H1 (cell line): ENCODE data around the gene MIOX. TPM values are rescaled to one million over a fixed set of nuclear protein-coding genes. Genes with fewer than 3 reads are reported as not detected.

Source experiments
- CTCF ChIA-PET: fragments of 300-600 bp; sonication (Branson Sonifier 250); formaldehyde crosslinking; loops from one replicate; lab custom pipeline; 2021; ENCODE audit not compliant: partially characterized antibody; lab: Charles Lee
- POLR2A ChIA-PET: fragments of 300-600 bp; sonication (Branson Sonifier 250); formaldehyde crosslinking; loops from one replicate; lab custom pipeline; 2021; ENCODE audit warnings: inconsistent platforms; ENCODE audit not compliant: partially characterized antibody; lab: Charles Lee
- DNase-seq, 2 experiments: peaks; one replicate each; pipeline versions ENCODE4 v3.0.0 to v3.0.0-alpha.2; 2010 to 2022; ENCODE audit warnings: low spot score in 2 of 2, low read depth in 1 of 2, mixed read lengths in 1 of 2
- FAIRE-seq: peaks from 2 replicates; lab custom pipeline; 2011; peaks lifted over from hg19 to GRCh38; lab: Jason Lieb, UNC
- H2AFZ ChIP-seq: 2 replicates; pipeline ENCODE4 v1.8.1; 2012; ENCODE audit warnings: low read length, inconsistent platforms
- H2AK5ac ChIP-seq: 2 replicates; pipeline ENCODE4 v1.6.1; 2013; ENCODE audit warnings: low read depth, low read length
- H2BK120ac ChIP-seq: replicated peaks from 2 replicates; pipeline ENCODE3; 2013; ENCODE audit warnings: low read depth, low read length, inconsistent platforms
- H2BK12ac ChIP-seq: 2 replicates; pipeline ENCODE4 v1.6.1; 2013; ENCODE audit warnings: low read depth, low read length
- H2BK15ac ChIP-seq: 2 replicates; pipeline ENCODE4 v1.6.1; 2013; ENCODE audit warnings: low read length
- H2BK20ac ChIP-seq: 2 replicates; pipeline ENCODE4 v1.6.1; 2013; ENCODE audit warnings: low read length
- H2BK5ac ChIP-seq: 2 replicates; pipeline ENCODE4 v1.6.1; 2013; ENCODE audit warnings: low read depth, low read length
- H3K14ac ChIP-seq: 2 replicates; pipeline ENCODE4 v1.6.1; 2013; ENCODE audit warnings: inconsistent platforms; ENCODE audit not compliant: insufficient read length
- H3K18ac ChIP-seq: 2 replicates; pipeline ENCODE4 v1.6.1; 2013; ENCODE audit warnings: low read length; ENCODE audit errors: extremely low read depth
- H3K23ac ChIP-seq: 2 replicates; pipeline ENCODE4 v1.6.1; 2013; ENCODE audit warnings: inconsistent platforms; ENCODE audit not compliant: insufficient read length
- H3K23me2 ChIP-seq: 2 replicates; pipeline ENCODE4 v1.6.1; 2013; ENCODE audit warnings: low read depth, low read length
- H3K27ac ChIP-seq: 2 replicates; pipeline ENCODE4 v1.6.1; 2011; ENCODE audit warnings: low read depth, low read length, inconsistent platforms
- H3K27me3 ChIP-seq, 4 experiments: replicated peaks in 1 of 4; 1 replicate in 1 of 4; 2 replicates in 3 of 4; pipeline versions ENCODE4 v1.6.1 to v1.8.1; 2011 to 2013; ENCODE audit warnings: low read length in 3 of 4, mild to moderate bottlenecking in 3 of 4, inconsistent platforms in 2 of 4, mixed read lengths in 2 of 4, moderate library complexity in 1 of 4; ENCODE audit not compliant: control insufficient read depth in 3 of 4, insufficient read depth in 3 of 4; ENCODE audit errors: extremely low read depth in 1 of 4
- H3K36me3 ChIP-seq, 4 experiments: 2 replicates each; pipeline versions ENCODE4 v1.6.1 to v1.8.1; 2011 to 2013; ENCODE audit warnings: mild to moderate bottlenecking in 4 of 4, low read length in 3 of 4, moderate library complexity in 2 of 4, control low read depth in 1 of 4, inconsistent platforms in 1 of 4; ENCODE audit not compliant: insufficient read depth in 4 of 4, control insufficient read depth in 2 of 4
- H3K4ac ChIP-seq: replicated peaks from 2 replicates; pipeline ENCODE3; 2013; ENCODE audit warnings: low read length, low read depth, mixed read lengths, inconsistent platforms; ENCODE audit not compliant: insufficient read length
- H3K4me1 ChIP-seq, 4 experiments: replicated peaks in 1 of 4; 1 replicate in 1 of 4; 2 replicates in 3 of 4; pipeline versions ENCODE4 v1.6.1 to v1.8.1; 2011 to 2013; ENCODE audit warnings: low read length in 3 of 4, inconsistent platforms in 2 of 4, mixed read lengths in 1 of 4; ENCODE audit not compliant: insufficient read depth in 4 of 4, control insufficient read depth in 3 of 4
- H3K4me2 ChIP-seq, 2 experiments: 2 replicates each; pipeline versions ENCODE4 v1.6.1 to v1.8.1; 2011 to 2013; ENCODE audit warnings: low read depth in 2 of 2, low read length in 2 of 2, control low read depth in 1 of 2, inconsistent platforms in 1 of 2, mild to moderate bottlenecking in 1 of 2; ENCODE audit not compliant: insufficient read depth in 1 of 2
- H3K4me3 ChIP-seq, 4 experiments: fragments of 200-600, 300-600 bp in 1 of 4; sonication (generic), shearing (Covaris generic), sonication (Bioruptor Twin) in 1 of 4; 2 replicates each; pipeline versions ENCODE4 v1.5.1 to v1.8.1; 2011 to 2016; ENCODE audit warnings: low read length in 4 of 4, low read depth in 3 of 4, control low read depth in 2 of 4, inconsistent platforms in 2 of 4, mild to moderate bottlenecking in 2 of 4, mixed read lengths in 1 of 4, moderate library complexity in 1 of 4; ENCODE audit not compliant: insufficient read depth in 2 of 4; ENCODE audit errors: extremely low read depth in 1 of 4
- H3K56ac ChIP-seq: replicated peaks from 2 replicates; pipeline ENCODE3; 2013; ENCODE audit warnings: low read depth, mild to moderate bottlenecking, mixed read lengths, low read length, inconsistent platforms; ENCODE audit not compliant: insufficient read length
- H3K79me1 ChIP-seq: 2 replicates; pipeline ENCODE4 v1.6.1; 2013; ENCODE audit warnings: low read depth, low read length, control low read depth
- H3K79me2 ChIP-seq, 2 experiments: 2 replicates each; pipeline versions ENCODE4 v1.6.1 to v1.8.1; 2012 to 2013; ENCODE audit warnings: low read length in 2 of 2, mild to moderate bottlenecking in 2 of 2, inconsistent platforms in 1 of 2; ENCODE audit not compliant: insufficient read depth in 2 of 2, control insufficient read depth in 1 of 2
- H3K9ac ChIP-seq, 4 experiments: replicated peaks in 1 of 4; 1 replicate in 1 of 4; 2 replicates in 3 of 4; pipeline versions ENCODE4 v1.6.1 to v1.8.1; 2011 to 2013; ENCODE audit warnings: low read depth in 3 of 4, low read length in 3 of 4, control low read depth in 2 of 4, mild to moderate bottlenecking in 2 of 4, moderate library complexity in 2 of 4, inconsistent platforms in 1 of 4; ENCODE audit errors: extremely low read depth in 1 of 4
- H3K9me3 ChIP-seq, 2 experiments: 2 replicates each; pipeline versions ENCODE4 v1.6.1 to v1.8.1; 2012 to 2013; ENCODE audit warnings: mild to moderate bottlenecking in 2 of 2, moderate library complexity in 2 of 2, control low read depth in 1 of 2, inconsistent platforms in 1 of 2, low read depth in 1 of 2, low read length in 1 of 2, mixed read lengths in 1 of 2; ENCODE audit not compliant: insufficient read depth in 2 of 2
- H4K20me1 ChIP-seq, 2 experiments: replicated peaks in 1 of 2; 2 replicates each; pipeline versions ENCODE3 to v1.8.1; 2011 to 2013; ENCODE audit warnings: inconsistent platforms in 2 of 2, low read length in 2 of 2, mild to moderate bottlenecking in 1 of 2; ENCODE audit not compliant: insufficient read depth in 2 of 2, control insufficient read depth in 1 of 2
- H4K5ac ChIP-seq: 2 replicates; pipeline ENCODE4 v1.6.1; 2013; ENCODE audit warnings: low read length, low read depth, mixed read lengths, inconsistent platforms; ENCODE audit not compliant: insufficient read length
- H4K8ac ChIP-seq: 2 replicates; pipeline ENCODE4 v1.8.0; 2013; ENCODE audit warnings: mild to moderate bottlenecking, moderate library complexity, low read length, inconsistent platforms; ENCODE audit not compliant: insufficient read depth; ENCODE audit errors: extremely low read depth
- H4K91ac ChIP-seq: replicated peaks from 2 replicates; pipeline ENCODE3; 2013; ENCODE audit warnings: low read length, mixed read lengths, inconsistent platforms; ENCODE audit not compliant: insufficient read length
- POLR2AphosphoS5 ChIP-seq: IDR thresholded peaks from 2 replicates; pipeline ENCODE4 v1.6.1; 2011; ENCODE audit warnings: low read depth, low read length
- SUZ12 ChIP-seq: fragments of 200-600 bp; sonication (generic); IDR thresholded peaks from 2 replicates; pipeline ENCODE4 v1.6.1; 2012; ENCODE audit warnings: mild to moderate bottlenecking, inconsistent platforms, low read length, moderate library complexity, mixed read lengths
- WGBS, 2 experiments: shearing (Covaris generic) in 1 of 2; methylation state at CpG; one replicate each; pipeline versions ENCODE4 v1.1.6 to v1.1.7; 2013 to 2015; ENCODE audit warnings: low lambda C conversion rate in 2 of 2, mixed read lengths in 2 of 2, inconsistent platforms in 1 of 2, low coverage in 1 of 2, missing lambda C conversion rate in 1 of 2; ENCODE audit not compliant: insufficient replicate concordance in 2 of 2, insufficient coverage in 1 of 2, insufficient read length in 1 of 2; ENCODE audit errors: extremely low coverage in 1 of 2, missing lambda C conversion rate in 1 of 2; 5-methylcytosine and 5-hydroxymethylcytosine counted together
- polyA plus RNA-seq, 7 experiments: library from polyadenylated mRNA; depleted of rRNA in 3 of 7; stranded (reverse) in 5 of 7; unstranded in 2 of 7; fragments of >200 nt in 5 of 7; fragments of 200-250 nt in 2 of 7; gene quantifications; 1 replicate in 5 of 7; 2 replicates in 1 of 7; 4 replicates in 1 of 7; pipeline versions ENCODE4 v1.2.1 to v1.2.3, GENCODE V29; 2011 to 2013; ENCODE audit warnings: missing spikeins in 2 of 7, mixed read lengths in 2 of 7
- total RNA-seq: library from RNA; stranded (reverse); fragmentation: NEBNext Ultra II Directional; extraction: Animal tissue kit (Norgen Biotek cat#: 25700); gene quantifications from 2 replicates; pipeline ENCODE4 v1.2.1, GENCODE V29; 2021

Gene MIOX
- total and polyA plus RNA-seq, 2 of the 8 experiments (the other 6 are each of a cell fraction or from before 2014, with no cell fraction given): 0.30 to 0.32 TPM

GRCh38 chr22:50445880-50446707, 40.6 kb upstream of the MIOX start:
- no peaks in the 10 kb centered on the region for H3K23me2 ChIP-seq
- peaks cover 4 to 16% (median 11%) of the 10 kb centered on the region in 4 experiments; a peak in 6 of 8 replicates for H3K36me3 ChIP-seq
- H3K27me3 ChIP-seq: no peaks in the 10 kb centered on the region
- H2AK5ac ChIP-seq: no peak overlapping the region
- no peak overlapping the region for H4K91ac ChIP-seq
- H3K4me1 ChIP-seq: peaks cover 0 to 9% (median 4%) of the 10 kb centered on the region in 4 experiments; a peak in 5 of 7 replicates
- H4K5ac ChIP-seq: no peak overlapping the region
- H3K79me2 ChIP-seq: no peaks in the 10 kb centered on the region
- CTCF ChIA-PET: interaction anchor here (0.6 kb wide), 1 partner anchor 46 kb away, joined by 3 read pairs; no protein-coding TSS in a partner anchor
- H3K23ac ChIP-seq: no peak overlapping the region
- H2BK5ac ChIP-seq: no peak overlapping the region
- H2BK20ac ChIP-seq: no peak overlapping the region
- no peak overlapping the region for H3K27ac ChIP-seq
- WGBS, 2 experiments: 86% methylated on average over 15 of the region's 17 CpGs; no CpG with 5 or more reads in 1 of the 2 experiments
- POLR2A ChIA-PET: interaction anchor here (0.9 to 1.7 kb wide), 3 partner anchors 21 to 254 kb away, joined by 3 to 4 read pairs (median 3); no protein-coding TSS in a partner anchor
- FAIRE-seq (no peak), DNase-seq (no peak)
- H2BK12ac ChIP-seq: no peak overlapping the region
- peak; percentile 31; the same call in 1 of the 2 replicates for TF ChIP-seq POLR2AphosphoS5
- no peak for TF ChIP-seq SUZ12
- H2BK15ac ChIP-seq: no peak overlapping the region
- H3K56ac ChIP-seq: no peak overlapping the region
- H3K79me1 ChIP-seq: no peaks in the 10 kb centered on the region
- H3K9ac ChIP-seq: no peak overlapping the region
- no peak overlapping the region for H3K4me3 ChIP-seq
- H2AFZ ChIP-seq: no peak overlapping the region
- no peak overlapping the region for H2BK120ac ChIP-seq
- H3K14ac ChIP-seq: no peak overlapping the region
- peak overlapping the region; percentile 25; the same call in 1 of the 2 replicates for H4K8ac ChIP-seq
- peaks cover 20 to 23% of the 10 kb centered on the region in 2 experiments for H4K20me1 ChIP-seq
- H3K4me2 ChIP-seq: no peak overlapping the region
- no peaks in the 10 kb centered on the region for H3K9me3 ChIP-seq
- H3K18ac ChIP-seq: no peak overlapping the region
- no peak overlapping the region for H3K4ac ChIP-seq
